ENCODE measurements around the gene NSD2. TPM values are rescaled to one million over a fixed set of nuclear protein-coding genes. Genes with fewer than 3 reads are reported as not detected.
"Not testable (repeated sequence)": the region's sequence is repeated elsewhere in the genome, so short reads cannot be mapped to it uniquely, and the experiment has no call there.

The NSD2 gene
- total RNA-seq, 6 experiments from 2014 or later: 11.4 to 19.4 (median 14.0) TPM

- intact Hi-C loops (cut with DNase I): no loop called here
- Histone ChIP-seq H3K36me3 (peaks cover 0 to 8% (median 2%) of the 10 kb centered on the region in 4 donors), H3K27ac (no peak overlapping the region), H3K9me3 (no peaks in the 10 kb centered on the region), H3K4me3 (no peak overlapping the region), H3K27me3 (no peaks in the 10 kb centered on the region), H3K4me1 (no peaks in the 10 kb centered on the region)
- DNase-seq: no peak
- TF ChIP-seq POLR2A (IDR thresholded peaks at IDR 0.05): no peak
- no peak for TF ChIP-seq CTCF (IDR thresholded peaks at IDR 0.05)
- WGBS (ENCODE audit: insufficient coverage, low coverage, low lambda C conversion rate, missing lambda C conversion rate): 67% methylated on average over 1 of the region's 1 CpG
- ATAC-seq: no peak
Measured at GRCh38 chr4:1994938-1995337, 123.7 kb downstream of the NSD2 start.

GRCh38 chr4:1996866-1997611, 125.8 kb downstream of the NSD2 start:
- TF ChIP-seq POLR2A (IDR thresholded peaks at IDR 0.05) (no peak), CTCF (IDR thresholded peaks at IDR 0.05) (no peak)
- Histone ChIP-seq H3K36me3 (no peaks in the 10 kb centered on the region), H3K9me3 (no peaks in the 10 kb centered on the region), H3K4me1 (no peaks in the 10 kb centered on the region), H3K27me3 (no peaks in the 10 kb centered on the region), H3K4me3 (no peak overlapping the region), H3K27ac (no peak overlapping the region)
- WGBS (ENCODE audit: insufficient coverage, low coverage, low lambda C conversion rate, missing lambda C conversion rate): 79% methylated on average over 3 of the region's 3 CpGs
- intact Hi-C loops (cut with DNase I): no loop called here
- no peak for DNase-seq
- no peak for ATAC-seq

GRCh38 chr4:1997712-1998111, 126.5 kb downstream of the NSD2 start:
- no peak for DNase-seq
- no peaks in the 10 kb centered on the region for H3K36me3 ChIP-seq
- ATAC-seq: no peak
- WGBS (ENCODE audit: insufficient coverage, low coverage, low lambda C conversion rate, missing lambda C conversion rate): 92% methylated on average over 2 of the region's 4 CpGs
- H3K27ac ChIP-seq: no peak overlapping the region
- TF ChIP-seq POLR2A (IDR thresholded peaks at IDR 0.05) (no peak), CTCF (IDR thresholded peaks at IDR 0.05) (no peak)
- H3K4me3 ChIP-seq: no peak overlapping the region
- intact Hi-C loops (cut with DNase I): no loop called here
- H3K27me3 ChIP-seq: no peaks in the 10 kb centered on the region
- no peaks in the 10 kb centered on the region for H3K4me1 ChIP-seq
- H3K9me3 ChIP-seq: no peaks in the 10 kb centered on the region

GRCh38 chr4:1998296-1998695, 127.1 kb downstream of the NSD2 start:
- TF ChIP-seq CTCF (IDR thresholded peaks at IDR 0.05) (no peak), POLR2A (IDR thresholded peaks at IDR 0.05) (no peak)
- Histone ChIP-seq H3K9me3 (no peaks in the 10 kb centered on the region), H3K36me3 (peaks cover 0 to 2% (median 0%) of the 10 kb centered on the region in 4 donors), H3K4me1 (no peaks in the 10 kb centered on the region), H3K27me3 (no peaks in the 10 kb centered on the region), H3K4me3 (no peak overlapping the region), H3K27ac (no peak overlapping the region)
- ATAC-seq (no peak), DNase-seq (no peak)
- intact Hi-C loops (cut with DNase I): no loop called here
- 88% methylated on average over 7 of the region's 7 CpGs for WGBS (ENCODE audit: insufficient coverage, low coverage, low lambda C conversion rate, missing lambda C conversion rate)

GRCh38 chr4:1999308-1999707, 128.1 kb downstream of the NSD2 start:
- H3K4me3 ChIP-seq; DNase-seq; H3K27me3 ChIP-seq; H3K36me3 ChIP-seq; H3K9me3 ChIP-seq; H3K27ac ChIP-seq; H3K4me1 ChIP-seq; ATAC-seq; intact Hi-C loops (cut with DNase I): not testable (repeated sequence)
- 62% methylated on average over 3 of the region's 4 CpGs for WGBS (ENCODE audit: insufficient coverage, low coverage, low lambda C conversion rate, missing lambda C conversion rate)

GRCh38 chr4:2003361-2003760, 132.2 kb downstream of the NSD2 start:
- H3K9me3 ChIP-seq; H3K27me3 ChIP-seq; intact Hi-C loops (cut with DNase I); H3K4me1 ChIP-seq; H3K4me3 ChIP-seq; ATAC-seq; DNase-seq; H3K27ac ChIP-seq; H3K36me3 ChIP-seq: not testable (repeated sequence)
- 100% methylated on average over 2 of the region's 2 CpGs for WGBS (ENCODE audit: insufficient coverage, low coverage, low lambda C conversion rate, missing lambda C conversion rate)

All from right lobe of liver (tissue), 6 donors.